Smooth muscle cell (in vitro differentiated cells): ENCODE measurements around the gene PTPRZ1. TPM values are rescaled to one million over a fixed set of nuclear protein-coding genes. Genes with fewer than 3 reads are reported as not detected.

Source experiments
- DNase-seq: peaks from one replicate; lab custom pipeline; 2025; ENCODE audit not compliant: unreplicated experiment; lab: John Stamatoyannopoulos, UW
- H2AFZ ChIP-seq: fragments of 200-600 bp; sonication (generic); 2 replicates; pipeline ENCODE4 v1.6.0; 2016; ENCODE audit warnings: antibody characterized with exemption, low read depth, mild to moderate bottlenecking
- H3F3A ChIP-seq: fragments of 200-600 bp; sonication (generic); 2 replicates; pipeline ENCODE4 v1.6.0; 2017; ENCODE audit warnings: antibody characterized with exemption, low read depth
- H3K27ac ChIP-seq: fragments of 200-600 bp; sonication (generic); 2 replicates; pipeline ENCODE4 v1.5.1; 2016; ENCODE audit warnings: low read depth, mild to moderate bottlenecking
- H3K27me3 ChIP-seq: fragments of 200-600 bp; sonication (generic); 2 replicates; pipeline ENCODE4 v1.6.1; 2016; ENCODE audit warnings: low read depth, mild to moderate bottlenecking
- H3K36me3 ChIP-seq: fragments of 200-600 bp; sonication (generic); 2 replicates; pipeline ENCODE4 v1.5.1; 2016; ENCODE audit warnings: low read depth
- H3K4me1 ChIP-seq: fragments of 200-600 bp; sonication (generic); 2 replicates; pipeline ENCODE4 v1.5.1; 2016; ENCODE audit warnings: low read depth
- H3K4me2 ChIP-seq: fragments of 200-600 bp; sonication (generic); 2 replicates; pipeline ENCODE4 v1.6.0; 2016; ENCODE audit warnings: mild to moderate bottlenecking
- H3K4me3 ChIP-seq: fragments of 200-600 bp; sonication (generic); 2 replicates; pipeline ENCODE4 v1.5.1; 2016; ENCODE audit warnings: mild to moderate bottlenecking
- H3K79me2 ChIP-seq: fragments of 200-600 bp; sonication (generic); 2 replicates; pipeline ENCODE4 v1.6.0; 2016; ENCODE audit warnings: low read depth, mild to moderate bottlenecking
- H3K9ac ChIP-seq: fragments of 200-600 bp; sonication (generic); 2 replicates; pipeline ENCODE4 v1.6.0; 2016; ENCODE audit warnings: low read depth
- H3K9me3 ChIP-seq: fragments of 200-600 bp; sonication (generic); replicated peaks from 2 replicates; pipeline ENCODE4 v1.5.1; 2016; ENCODE audit warnings: low read depth
- H4K20me1 ChIP-seq: fragments of 200-600 bp; sonication (generic); 2 replicates; pipeline ENCODE4 v1.6.0; 2016; ENCODE audit warnings: low read depth
- CTCF ChIP-seq: fragments of 200-600 bp; sonication (generic); IDR thresholded peaks from 2 replicates; pipeline ENCODE4 v1.5.1; 2017; ENCODE audit warnings: borderline replicate concordance, mild to moderate bottlenecking, antibody characterized with exemption; ENCODE audit not compliant: insufficient read depth, poor library complexity, severe bottlenecking
- WGBS: methylation state at CpG from one replicate; pipeline ENCODE4 v1.1.7; 2016; ENCODE audit warnings: low lambda C conversion rate; 5-methylcytosine and 5-hydroxymethylcytosine counted together
- polyA plus RNA-seq: library from polyadenylated mRNA; unstranded; fragments of >200 nt; fragmentation: Nextera tagmentation; extraction: Ambion mirVana; gene quantifications from 2 replicates; pipeline ENCODE4 v1.2.1, GENCODE V29; 2016
- small RNA-seq: library from RNA; depleted of rRNA; stranded (forward); fragments of <200 nt; gene quantifications from one replicate; pipeline ENCODE3, GENCODE V24; 2014
- total RNA-seq: library from RNA; depleted of rRNA; stranded (reverse); fragments of >200 nt; gene quantifications from 2 replicates; pipeline ENCODE4 v1.2.3, GENCODE V29; 2014

The PTPRZ1 gene
- total and polyA plus RNA-seq, 2 experiments from 2014 or later, result 0.56 to 3.1 TPM

- Histone ChIP-seq H2AFZ (no peak overlapping the region), H3K4me2 (no peak overlapping the region), H3K36me3 (no peaks in the 10 kb centered on the region), H3K4me1 (no peaks in the 10 kb centered on the region), H3K9ac (no peak overlapping the region), H3K79me2 (no peaks in the 10 kb centered on the region), H3K27me3 (no peaks in the 10 kb centered on the region), H3K9me3 (no peaks in the 10 kb centered on the region), H3F3A (no peaks in the 10 kb centered on the region), H3K27ac (no peak overlapping the region), H3K4me3 (no peak overlapping the region), H4K20me1 (no peaks in the 10 kb centered on the region)
- 72% methylated on average over 4 of the region's 4 CpGs for WGBS
- no peak for TF ChIP-seq CTCF
- DNase-seq, result no peak
These were observed 222.7 kb downstream of the PTPRZ1 start for GRCh38 chr7:122095642-122096041.

DNA sequence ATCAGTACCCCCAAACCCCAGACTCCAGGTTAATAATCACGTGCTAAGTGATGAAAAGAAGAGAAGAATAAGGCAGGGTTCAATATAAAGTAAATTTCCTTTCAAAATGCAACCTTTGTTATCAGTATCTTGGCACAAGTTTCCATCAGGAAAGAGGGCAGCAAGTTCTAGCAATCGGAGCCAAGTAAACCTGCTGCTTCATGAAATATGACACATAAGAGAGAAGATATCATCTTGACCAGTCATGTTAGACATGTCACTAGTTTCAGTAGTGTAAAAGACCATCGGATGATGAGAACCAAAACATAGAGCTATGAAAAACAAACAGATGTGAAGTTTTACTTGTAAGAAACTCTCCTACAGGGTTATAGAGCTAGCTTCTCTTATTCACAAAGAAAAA lies 227.1 kb downstream of the PTPRZ1 start:
- whole genome bisulfite sequencing, result 92% methylated on average over 3 of the region's 3 CpGs

GRCh38 chr7:122103064-122103463 lies 230.1 kb downstream of the PTPRZ1 start:
- Histone ChIP-seq H2AFZ (no peak overlapping the region), H3K4me1 (no peaks in the 10 kb centered on the region), H3K4me3 (no peak overlapping the region), H3K9me3 (peaks cover 5% of the 10 kb centered on the region), H3K79me2 (no peaks in the 10 kb centered on the region), H3K27ac (no peak overlapping the region), H4K20me1 (no peaks in the 10 kb centered on the region), H3K4me2 (no peak overlapping the region), H3K27me3 (no peaks in the 10 kb centered on the region), H3F3A (no peaks in the 10 kb centered on the region), H3K36me3 (no peaks in the 10 kb centered on the region), H3K9ac (no peak overlapping the region)
- TF ChIP-seq CTCF, result no peak
- DNase-seq, result no peak

More for the DNA sequence above, 227.1 kb downstream of the PTPRZ1 start:
- H3K9ac ChIP-seq, result no peak overlapping the region
- no peak overlapping the region for H2AFZ ChIP-seq
- H3F3A ChIP-seq, result no peaks in the 10 kb centered on the region
- no peak for DNase-seq
- no peaks in the 10 kb centered on the region for H3K36me3 ChIP-seq
- H3K9me3 ChIP-seq, result peaks cover 5% of the 10 kb centered on the region
- no peak overlapping the region for H3K4me3 ChIP-seq
- no peaks in the 10 kb centered on the region for H3K79me2 ChIP-seq
- H3K4me2 ChIP-seq, result no peak overlapping the region
- no peak overlapping the region for H3K27ac ChIP-seq
- H3K27me3 ChIP-seq, result no peaks in the 10 kb centered on the region
- TF ChIP-seq CTCF, result no peak
- no peaks in the 10 kb centered on the region for H4K20me1 ChIP-seq
- no peaks in the 10 kb centered on the region for H3K4me1 ChIP-seq

Small RNAs within 50 kb of the gene (small RNA-seq; reads per million reads assigned to genes)
- gene RNU7-154P, result not detected
